Left ventricle myocardium inferior (tissue), 1 donor: ENCODE results near the gene OTULIN. TPM values are rescaled to one million over a fixed set of nuclear protein-coding genes. Genes with fewer than 3 reads are reported as not detected.

Experiments used
- DNase-seq: peaks from one replicate; pipeline ENCODE4 v3.0.0-alpha.2; 2020
- H3K27ac ChIP-seq: fragments of 200-600 bp; replicated peaks from 2 replicates; pipeline ENCODE4 v1.8.0; 2021
- H3K27me3 ChIP-seq: fragments of 200-600 bp; 2 replicates; pipeline ENCODE4 v1.8.0; 2021; ENCODE audit warnings: low read depth
- H3K36me3 ChIP-seq: fragments of 200-600 bp; 2 replicates; pipeline ENCODE4 v1.8.0; 2021
- H3K4me1 ChIP-seq: fragments of 200-600 bp; 2 replicates; pipeline ENCODE4 v1.8.0; 2021
- H3K4me3 ChIP-seq: fragments of 200-600 bp; 2 replicates; pipeline ENCODE4 v1.8.0; 2021; ENCODE audit warnings: mild to moderate bottlenecking, moderate library complexity
- H3K9me3 ChIP-seq: fragments of 200-600 bp; replicated peaks from 2 replicates; pipeline ENCODE4 v1.8.0; 2021
- intact Hi-C: fragments of 100-400 bp; cut with micrococcal nuclease; formaldehyde crosslinking; loops from one replicate; pipeline ENCODE4 v1.11.0; 2022
- total RNA-seq: library from RNA; stranded (reverse); fragmentation: NEBNext Ultra II Directional; extraction: Animal tissue kit (Norgen Biotek cat#: 25700); gene quantifications from one replicate; pipeline ENCODE4 v1.2.1, GENCODE V29; 2021
- TF ChIP-seq, protein P1 (sequence below): fragments of 200-600 bp; IDR thresholded peaks from 2 replicates; pipeline ENCODE4 v1.8.0; 2021; ENCODE audit warnings: antibody characterized with exemption, mild to moderate bottlenecking, borderline replicate concordance
- donor health status: DM: no; HTN: yes; CAD: no; lungs with severe emphysema.

OTULIN gene
- total RNA-seq, 1 donor from 2014 or later, result 22.7 TPM

DNA sequence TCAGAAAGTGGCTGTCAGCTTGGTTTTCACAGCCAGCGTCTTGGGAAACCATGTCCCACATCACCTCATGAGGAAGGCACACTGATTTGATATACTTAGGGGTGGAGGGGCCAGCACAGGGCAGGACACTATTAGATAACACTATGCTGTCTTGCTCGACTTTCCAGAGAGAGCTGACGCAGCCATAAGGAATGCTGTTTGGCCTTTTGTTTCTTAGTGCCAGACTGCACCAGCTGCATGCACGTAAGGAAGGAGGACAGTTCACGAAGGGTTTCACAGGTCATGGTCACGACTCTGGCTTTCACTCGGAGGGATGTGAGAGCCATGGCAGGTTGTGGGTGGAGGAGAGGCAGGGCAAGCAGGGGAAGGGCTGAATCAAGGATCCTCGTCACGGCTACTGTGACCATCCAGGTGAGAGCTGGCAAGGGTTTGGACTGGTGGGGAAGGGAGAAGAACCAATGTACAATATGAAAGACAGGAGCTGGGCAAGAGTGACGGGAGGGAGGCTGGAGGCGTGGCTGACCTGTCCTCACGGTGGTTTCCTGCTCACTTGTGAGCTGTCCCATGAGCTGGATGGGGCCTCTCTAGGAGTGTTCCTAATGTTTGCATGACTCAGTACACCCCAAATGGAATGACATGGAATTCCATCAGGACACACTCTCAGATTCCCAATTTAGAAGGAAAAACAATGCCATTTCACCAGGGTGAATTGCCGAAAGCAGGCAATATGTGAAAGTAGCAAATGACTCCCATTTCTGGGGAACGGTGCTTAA lies 61.7 kb downstream of the OTULIN start:
- DNase-seq, result no peak
- TF ChIP-seq, protein P1, sequence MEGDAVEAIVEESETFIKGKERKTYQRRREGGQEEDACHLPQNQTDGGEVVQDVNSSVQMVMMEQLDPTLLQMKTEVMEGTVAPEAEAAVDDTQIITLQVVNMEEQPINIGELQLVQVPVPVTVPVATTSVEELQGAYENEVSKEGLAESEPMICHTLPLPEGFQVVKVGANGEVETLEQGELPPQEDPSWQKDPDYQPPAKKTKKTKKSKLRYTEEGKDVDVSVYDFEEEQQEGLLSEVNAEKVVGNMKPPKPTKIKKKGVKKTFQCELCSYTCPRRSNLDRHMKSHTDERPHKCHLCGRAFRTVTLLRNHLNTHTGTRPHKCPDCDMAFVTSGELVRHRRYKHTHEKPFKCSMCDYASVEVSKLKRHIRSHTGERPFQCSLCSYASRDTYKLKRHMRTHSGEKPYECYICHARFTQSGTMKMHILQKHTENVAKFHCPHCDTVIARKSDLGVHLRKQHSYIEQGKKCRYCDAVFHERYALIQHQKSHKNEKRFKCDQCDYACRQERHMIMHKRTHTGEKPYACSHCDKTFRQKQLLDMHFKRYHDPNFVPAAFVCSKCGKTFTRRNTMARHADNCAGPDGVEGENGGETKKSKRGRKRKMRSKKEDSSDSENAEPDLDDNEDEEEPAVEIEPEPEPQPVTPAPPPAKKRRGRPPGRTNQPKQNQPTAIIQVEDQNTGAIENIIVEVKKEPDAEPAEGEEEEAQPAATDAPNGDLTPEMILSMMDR, result no peak
- Histone ChIP-seq H3K36me3 (peaks cover 19% of the 10 kb centered on the region), H3K4me3 (no peak overlapping the region), H3K9me3 (no peaks in the 10 kb centered on the region), H3K27ac (peak overlapping the region; percentile 1), H3K4me1 (peaks cover 57% of the 10 kb centered on the region), H3K27me3 (no peaks in the 10 kb centered on the region)
- intact Hi-C loops, result loop anchor here (5.0 kb wide), 1 partner anchor 276 kb away; no protein-coding TSS in a partner anchor

DNA sequence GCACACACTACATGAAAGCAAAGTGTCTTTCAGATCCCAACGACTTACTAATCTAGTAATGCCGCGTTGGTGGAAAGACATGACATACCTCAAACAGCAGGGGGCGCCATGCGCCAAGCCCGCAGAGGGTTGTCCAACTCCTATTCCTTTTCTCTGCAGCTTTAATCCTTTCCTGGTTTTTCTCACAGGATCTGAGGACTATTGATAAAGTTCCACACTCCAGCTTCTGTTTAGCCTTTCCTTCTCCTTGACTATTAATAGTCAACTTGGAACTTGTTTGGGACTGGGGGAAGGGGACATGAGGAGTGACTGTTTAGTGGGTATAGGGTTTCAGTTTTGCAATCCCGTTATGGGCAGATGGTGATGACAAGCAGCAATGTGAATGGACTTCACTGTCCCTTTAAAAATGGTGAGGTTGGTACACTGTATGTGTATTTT lies 62.9 kb downstream of the OTULIN start:
- peak overlapping the region; percentile 10 for H3K27ac ChIP-seq
- peak; percentile 71 for DNase-seq
- TF ChIP-seq, protein P1, result peak; percentile 95
- no peaks in the 10 kb centered on the region for H3K9me3 ChIP-seq
- H3K4me1 ChIP-seq, result peaks cover 52% of the 10 kb centered on the region
- H3K4me3 ChIP-seq, result no peak overlapping the region
- H3K36me3 ChIP-seq, result peaks cover 31% of the 10 kb centered on the region
- intact Hi-C loops, result loop anchor here (5.0 kb wide), 1 partner anchor 275 kb away; no protein-coding TSS in a partner anchor
- no peaks in the 10 kb centered on the region for H3K27me3 ChIP-seq

DNA sequence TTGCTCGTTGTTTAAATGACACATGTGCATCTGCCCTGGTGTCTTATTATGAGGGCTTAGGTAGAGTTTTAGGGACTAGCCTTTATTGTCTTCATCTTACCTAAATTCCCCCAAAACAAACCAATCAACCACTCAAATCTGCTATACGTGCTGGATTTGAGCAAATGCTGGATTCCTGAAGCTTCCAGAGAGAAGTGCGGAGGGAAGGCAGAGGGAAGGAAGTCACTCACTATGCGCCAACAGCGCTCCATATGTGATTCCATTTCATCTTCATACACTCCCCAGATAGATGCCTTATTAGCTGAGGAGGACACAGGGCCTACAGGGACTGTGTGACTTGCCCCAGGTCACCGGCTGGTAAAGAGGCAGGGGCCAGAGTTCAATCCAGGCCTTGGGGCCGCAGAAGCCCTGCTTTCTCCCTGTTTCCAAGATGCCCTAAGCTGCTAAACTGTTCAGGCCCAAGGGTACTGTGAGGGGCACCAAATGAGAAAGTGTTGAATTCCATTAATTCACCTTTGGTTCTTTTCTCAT lies 63.5 kb downstream of the OTULIN start:
- TF ChIP-seq, protein P1, result no peak
- DNase-seq, result no peak
- H3K9me3 ChIP-seq, result no peaks in the 10 kb centered on the region
- H3K27me3 ChIP-seq, result no peaks in the 10 kb centered on the region
- peak overlapping the region; percentile 10 for H3K27ac ChIP-seq
- intact Hi-C loops, result loop anchor here (5.0 kb wide), 1 partner anchor 274 kb away; no protein-coding TSS in a partner anchor
- H3K4me1 ChIP-seq, result peaks cover 46% of the 10 kb centered on the region
- H3K4me3 ChIP-seq, result no peak overlapping the region
- peaks cover 36% of the 10 kb centered on the region for H3K36me3 ChIP-seq

DNA sequence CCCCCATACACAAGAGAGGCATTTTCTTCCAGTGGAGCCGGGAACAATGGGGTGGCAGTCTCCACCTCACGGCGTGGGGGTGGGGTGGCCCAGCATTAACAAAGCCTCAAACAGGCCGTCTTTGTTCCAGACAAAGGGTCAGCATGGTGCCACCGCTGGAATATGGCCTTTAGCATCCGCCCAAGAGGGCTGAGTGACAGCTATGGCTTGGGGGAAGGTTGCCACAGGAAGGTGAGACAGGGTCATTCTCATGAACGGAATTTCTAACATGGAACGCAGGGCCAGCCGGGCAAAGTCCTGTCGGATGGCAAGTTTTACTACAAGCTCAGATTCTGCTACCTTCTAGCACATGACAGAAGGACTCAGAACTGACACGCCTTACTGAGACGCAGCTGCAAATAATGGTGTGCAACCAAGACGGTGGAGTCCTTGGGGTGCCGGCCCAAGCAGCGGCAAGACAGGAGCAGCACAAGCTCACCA lies 64.0 kb downstream of the OTULIN start:
- Histone ChIP-seq H3K9me3 (no peaks in the 10 kb centered on the region), H3K4me3 (no peak overlapping the region), H3K27ac (no peak overlapping the region), H3K36me3 (peaks cover 42% of the 10 kb centered on the region), H3K27me3 (no peaks in the 10 kb centered on the region), H3K4me1 (peaks cover 46% of the 10 kb centered on the region)
- DNase-seq, result no peak
- intact Hi-C loops, result loop anchor here (5.0 kb wide), 1 partner anchor 274 kb away; no protein-coding TSS in a partner anchor
- TF ChIP-seq, protein P1, result no peak

DNA sequence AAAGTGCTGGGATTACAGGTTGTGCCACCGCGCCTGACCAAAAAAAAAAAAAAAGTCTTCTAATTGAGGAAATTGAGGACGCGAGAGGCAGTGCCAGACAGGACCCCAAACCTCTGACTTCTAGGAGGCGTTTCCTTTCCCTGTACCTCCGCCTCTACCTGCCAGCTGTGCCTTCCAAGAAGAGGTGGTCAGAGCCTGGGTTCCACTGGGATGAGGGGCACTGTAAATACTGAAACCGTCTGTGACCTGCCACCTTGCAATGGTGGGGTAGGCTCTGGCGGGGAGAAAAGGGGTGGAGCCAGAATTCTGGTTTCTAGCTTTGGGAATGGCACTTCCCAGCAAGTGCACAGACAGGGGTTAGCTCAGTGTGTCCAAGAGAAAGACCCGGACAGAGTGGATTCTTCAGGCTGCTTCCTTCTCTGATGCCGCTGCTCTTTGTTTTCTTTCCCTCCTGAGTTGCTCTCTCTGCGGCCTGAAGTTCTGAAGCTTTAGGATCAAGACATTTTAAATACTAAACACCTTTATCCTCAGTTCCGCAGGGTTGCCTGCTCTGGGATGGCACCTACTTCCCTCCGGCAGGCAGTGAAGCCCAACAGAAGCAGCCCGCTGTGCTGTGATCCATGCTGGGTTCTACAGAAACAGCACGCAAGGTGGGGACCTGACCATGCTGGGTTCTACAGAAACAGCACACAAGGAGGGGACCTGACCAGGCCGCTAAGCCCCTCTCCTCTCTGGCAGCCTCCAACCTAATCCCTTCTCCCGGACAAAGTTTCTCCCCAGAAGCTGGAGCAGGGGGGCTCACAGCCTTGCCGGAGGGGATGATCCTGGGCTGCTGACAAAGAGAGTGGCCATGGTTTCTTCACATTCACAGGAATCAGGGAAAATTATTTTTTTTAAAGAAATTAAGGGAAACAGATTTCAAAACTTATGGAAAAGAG lies 65.2 kb downstream of the OTULIN start:
- Histone ChIP-seq H3K4me1 (peaks cover 46% of the 10 kb centered on the region), H3K4me3 (no peak overlapping the region), H3K36me3 (peaks cover 47% of the 10 kb centered on the region), H3K27ac (no peak overlapping the region), H3K27me3 (no peaks in the 10 kb centered on the region), H3K9me3 (no peaks in the 10 kb centered on the region)
- intact Hi-C loops, result loop anchor here (5.0 to 10.0 kb wide), 2 partner anchors 135 to 273 kb away; no protein-coding TSS in a partner anchor
- TF ChIP-seq, protein P1, result no peak
- no peak for DNase-seq
